ENCODE measurements around the gene ACBD3. TPM values are rescaled to one million over a fixed set of nuclear protein-coding genes. Genes with fewer than 3 reads are reported as not detected.

Gene ACBD3
- total RNA-seq, 1 experiment from 2014 or later: 93.9 TPM

GRCh38 chr1:226109829-226110248 is 76.7 kb downstream of the ACBD3 start:
- Mint-ChIP-seq H3K27ac (ENCODE audit: low read depth, unreplicated experiment) (peak overlapping the region; percentile 88), H3K4me3 (ENCODE audit: unreplicated experiment) (peak overlapping the region; percentile 83), H3K4me1 (ENCODE audit: insufficient read depth, unreplicated experiment) (peaks cover 23% of the 10 kb centered on the region), H3K27me3 (ENCODE audit: insufficient read depth, unreplicated experiment) (no peaks in the 10 kb centered on the region), H3K9me3 (ENCODE audit: unreplicated experiment) (no peaks in the 10 kb centered on the region), H3K36me3 (ENCODE audit: insufficient read depth, unreplicated experiment) (peaks cover 2% of the 10 kb centered on the region)
- ChIA-PET CTCF (interaction anchor here (0.5 to 6.5 kb wide), 21 partner anchors 8 to 298 kb away, joined by 3 to 75 read pairs (median 4); partner anchors contain the start of gene PARP1), POLR2A (interaction anchor here (0.6 to 6.7 kb wide), 27 partner anchors 9 to 705 kb away, joined by 3 to 129 read pairs (median 5); partner anchors contain the start of genes H3-3A, LBR, LIN9 and PARP1)
- intact Hi-C loops (cut with micrococcal nuclease): loop anchor here (1.0 kb wide), 2 partner anchors 11 to 27 kb away; no protein-coding TSS in a partner anchor
- TF ChIP-seq CTCF (IDR thresholded peaks at IDR 0.05; ENCODE audit: unreplicated experiment): peak; percentile 27
- BruUV-seq (replicated peaks): no TSS peak
- DNase-seq (ENCODE audit: unreplicated experiment): peak; percentile 96

- H3K36me3 Mint-ChIP-seq (ENCODE audit: insufficient read depth, unreplicated experiment): peaks cover 5% of the 10 kb centered on the region
- intact Hi-C loops (cut with micrococcal nuclease): loop anchor here (1.0 kb wide), 2 partner anchors 12 to 26 kb away; no protein-coding TSS in a partner anchor
- no peaks in the 10 kb centered on the region for H3K9me3 Mint-ChIP-seq (ENCODE audit: unreplicated experiment)
- no peaks in the 10 kb centered on the region for H3K27me3 Mint-ChIP-seq (ENCODE audit: insufficient read depth, unreplicated experiment)
- TF ChIP-seq CTCF (IDR thresholded peaks at IDR 0.05; ENCODE audit: unreplicated experiment): no peak
- DNase-seq (ENCODE audit: unreplicated experiment): peak; percentile 83
- peaks cover 26% of the 10 kb centered on the region for H3K4me1 Mint-ChIP-seq (ENCODE audit: insufficient read depth, unreplicated experiment)
- H3K4me3 Mint-ChIP-seq (ENCODE audit: unreplicated experiment): peak overlapping the region; percentile 83
- POLR2A ChIA-PET: interaction anchor here (0.9 to 6.7 kb wide), 20 partner anchors 10 to 706 kb away, joined by 3 to 129 read pairs (median 10); partner anchors contain the start of genes H3-3A, LIN9, PARP1 and SDE2
- CTCF ChIA-PET: interaction anchor here (0.5 to 6.5 kb wide), 28 partner anchors 8 to 299 kb away, joined by 3 to 75 read pairs (median 4); partner anchors contain the start of genes H3-3A and PARP1
- peak overlapping the region; percentile 88 for H3K27ac Mint-ChIP-seq (ENCODE audit: low read depth, unreplicated experiment)
- TSS peak; percentile 34 for BruUV-seq (replicated peaks)
Observed at GRCh38 chr1:226108935-226109828, 77.4 kb downstream of the ACBD3 start.

- peaks cover 5% of the 10 kb centered on the region for H3K36me3 Mint-ChIP-seq (ENCODE audit: insufficient read depth, unreplicated experiment)
- H3K27me3 Mint-ChIP-seq (ENCODE audit: insufficient read depth, unreplicated experiment): no peaks in the 10 kb centered on the region
- no peak for DNase-seq (ENCODE audit: unreplicated experiment)
- H3K4me3 Mint-ChIP-seq (ENCODE audit: unreplicated experiment): no peak overlapping the region
- TF ChIP-seq CTCF (IDR thresholded peaks at IDR 0.05; ENCODE audit: unreplicated experiment): no peak
- CTCF ChIA-PET: interaction anchor here (0.6 to 6.5 kb wide), 17 partner anchors 10 to 1060 kb away, joined by 3 to 75 read pairs (median 4); partner anchors contain the start of genes H3-3A and PARP1
- BruUV-seq (replicated peaks): no TSS peak
- no peaks in the 10 kb centered on the region for H3K9me3 Mint-ChIP-seq (ENCODE audit: unreplicated experiment)
- POLR2A ChIA-PET: interaction anchor here (5.5 to 6.7 kb wide), 4 partner anchors 13 to 46 kb away, joined by 94 to 129 read pairs (median 109); partner anchors contain the start of gene H3-3A
- peaks cover 26% of the 10 kb centered on the region for H3K4me1 Mint-ChIP-seq (ENCODE audit: insufficient read depth, unreplicated experiment)
- intact Hi-C loops (cut with micrococcal nuclease): no loop called here
- H3K27ac Mint-ChIP-seq (ENCODE audit: low read depth, unreplicated experiment): no peak overlapping the region
Observed at GRCh38 chr1:226107471-226108460, 78.8 kb downstream of the ACBD3 start.
